Neural progenitor cell (in vitro differentiated cells): ENCODE measurements around the gene EFNA3. TPM values are rescaled to one million over a fixed set of nuclear protein-coding genes. Genes with fewer than 3 reads are reported as not detected.

Source experiments
- DNase-seq: peaks from one replicate; pipeline ENCODE4 v3.0.0-alpha.2; 2016; ENCODE audit warnings: low spot score
- H2AFZ ChIP-seq: fragments of 200-600 bp; sonication (generic); replicated peaks from 2 replicates; pipeline ENCODE4 v1.6.1; 2016; ENCODE audit warnings: antibody characterized with exemption
- H3F3A ChIP-seq: fragments of 200-600 bp; sonication (generic); 2 replicates; pipeline ENCODE4 v1.6.1; 2016; ENCODE audit warnings: antibody characterized with exemption, low read depth
- H3K27ac ChIP-seq: fragments of 200-600 bp; sonication (generic); 2 replicates; pipeline ENCODE4 v1.5.1; 2016; ENCODE audit warnings: mild to moderate bottlenecking
- H3K27me3 ChIP-seq: fragments of 200-600 bp; sonication (generic); 2 replicates; pipeline ENCODE4 v1.6.1; 2016; ENCODE audit warnings: mild to moderate bottlenecking, moderate library complexity
- H3K36me3 ChIP-seq: fragments of 200-600 bp; sonication (generic); 2 replicates; pipeline ENCODE4 v1.5.1; 2016
- H3K4me1 ChIP-seq: fragments of 200-600 bp; sonication (generic); 2 replicates; pipeline ENCODE4 v1.6.1; 2016; ENCODE audit warnings: mixed run types
- H3K4me2 ChIP-seq: fragments of 200-600 bp; sonication (generic); 2 replicates; pipeline ENCODE4 v1.6.1; 2016
- H3K4me3 ChIP-seq: fragments of 200-600 bp; sonication (generic); 2 replicates; pipeline ENCODE4 v1.5.1; 2016
- H3K79me2 ChIP-seq: fragments of 200-600 bp; sonication (generic); 2 replicates; pipeline ENCODE4 v1.6.1; 2016; ENCODE audit warnings: low read depth
- H3K9ac ChIP-seq: fragments of 200-600 bp; sonication (generic); 2 replicates; pipeline ENCODE4 v1.6.1; 2016
- H3K9me3 ChIP-seq: fragments of 200-600 bp; sonication (generic); 2 replicates; pipeline ENCODE4 v1.5.1; 2016; ENCODE audit warnings: low read depth
- H4K20me1 ChIP-seq: fragments of 200-600 bp; sonication (generic); 2 replicates; pipeline ENCODE4 v1.6.1; 2016; ENCODE audit warnings: low read depth
- H3K27ac Mint-ChIP-seq: 3 replicates; pipeline ENCODE4 v1.8.0; 2021; ENCODE audit warnings: mixed read lengths
- H3K27me3 Mint-ChIP-seq: 2 replicates; pipeline ENCODE4 v1.8.0; 2022; ENCODE audit warnings: low read depth, mild to moderate bottlenecking, inconsistent platforms, moderate library complexity, mixed read lengths; ENCODE audit not compliant: insufficient read depth
- H3K36me3 Mint-ChIP-seq: 3 replicates; pipeline ENCODE4 v1.8.0; 2021; ENCODE audit warnings: mixed read lengths
- H3K4me1 Mint-ChIP-seq: 3 replicates; pipeline ENCODE4 v1.8.0; 2021; ENCODE audit warnings: mixed read lengths
- H3K4me3 Mint-ChIP-seq: 3 replicates; pipeline ENCODE4 v1.8.0; 2021; ENCODE audit warnings: mild to moderate bottlenecking, moderate library complexity, mixed read lengths
- H3K9me3 Mint-ChIP-seq: 3 replicates; pipeline ENCODE4 v1.8.0; 2020; ENCODE audit warnings: mixed read lengths
- CTCF ChIP-seq: fragments of 200-600 bp; sonication (generic); IDR thresholded peaks from 2 replicates; pipeline ENCODE4 v1.5.1; 2017; ENCODE audit warnings: antibody characterized with exemption, mild to moderate bottlenecking
- EZH2 ChIP-seq: fragments of 200-600 bp; sonication (generic); IDR thresholded peaks from 2 replicates; pipeline ENCODE4 v1.6.1; 2017; ENCODE audit warnings: antibody characterized with exemption, mild to moderate bottlenecking, moderate library complexity
- EZH2phosphoT487 ChIP-seq: fragments of 200-600 bp; sonication (generic); IDR thresholded peaks from 2 replicates; pipeline ENCODE4 v1.6.1; 2017; ENCODE audit warnings: antibody characterized with exemption
- total RNA-seq: library from RNA; depleted of rRNA; stranded (reverse); fragments of >200 nt; gene quantifications from 2 replicates; pipeline ENCODE4 v1.2.3, GENCODE V29; 2015; ENCODE audit warnings: low replicate concordance

The EFNA3 gene
- total RNA-seq, 1 donor from 2014 or later = 4.0 TPM

- Histone ChIP-seq H3K27me3 (peaks cover 20% of the 10 kb centered on the region), H3F3A (peaks cover 23% of the 10 kb centered on the region), H3K4me2 (no peak overlapping the region), H3K79me2 (no peaks in the 10 kb centered on the region), H2AFZ (no peak overlapping the region), H3K4me3 (no peak overlapping the region), H4K20me1 (peaks cover 16% of the 10 kb centered on the region), H3K27ac (no peak overlapping the region), H3K9me3 (no peaks in the 10 kb centered on the region), H3K4me1 (peaks cover 16% of the 10 kb centered on the region), H3K9ac (no peak overlapping the region), H3K36me3 (no peaks in the 10 kb centered on the region)
- no peak for DNase-seq
- TF ChIP-seq EZH2 (no peak), CTCF (no peak), EZH2phosphoT487 (no peak)
- H3K36me3 Mint-ChIP-seq = no peaks in the 10 kb centered on the region
- H3K27me3 Mint-ChIP-seq = peaks cover 7% of the 10 kb centered on the region
- H3K4me1 Mint-ChIP-seq = peaks cover 29% of the 10 kb centered on the region
- no peak overlapping the region for H3K27ac Mint-ChIP-seq
- no peaks in the 10 kb centered on the region for H3K9me3 Mint-ChIP-seq
- H3K4me3 Mint-ChIP-seq = peak overlapping the region; percentile 65
These were observed 25.0 kb upstream of the EFNA3 start for GRCh38 chr1:155053531-155054105.

DNA sequence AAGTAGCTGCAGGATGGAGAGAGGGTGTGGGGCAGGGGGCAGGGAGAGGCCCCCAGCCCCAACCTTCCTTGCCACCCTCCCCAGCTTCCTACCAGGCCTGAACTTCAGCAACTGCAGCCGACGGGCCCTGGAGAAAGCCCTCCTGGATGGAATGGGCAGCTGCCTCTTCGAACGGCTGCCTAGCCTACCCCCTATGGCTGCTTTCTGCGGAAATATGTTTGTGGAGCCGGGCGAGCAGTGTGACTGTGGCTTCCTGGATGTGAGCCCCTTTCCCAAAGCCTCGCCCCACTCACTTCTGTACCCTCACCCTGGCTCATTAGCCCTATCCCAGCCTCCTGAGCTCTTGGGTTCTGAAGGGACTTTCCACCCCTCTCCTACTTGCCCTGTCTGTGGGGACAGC lies 21.5 kb upstream of the EFNA3 start:
- H3K4me2 ChIP-seq = no peak overlapping the region
- H3K4me1 ChIP-seq = peaks cover 9% of the 10 kb centered on the region
- H3K79me2 ChIP-seq = no peaks in the 10 kb centered on the region
- TF ChIP-seq CTCF = no peak
- no peak for TF ChIP-seq EZH2phosphoT487
- no peak for TF ChIP-seq EZH2
- H3K27ac ChIP-seq = no peak overlapping the region
- H3K4me3 Mint-ChIP-seq = no peak overlapping the region
- no peaks in the 10 kb centered on the region for H3K9me3 ChIP-seq
- no peak for DNase-seq
- peaks cover 19% of the 10 kb centered on the region for H3K4me1 Mint-ChIP-seq
- H2AFZ ChIP-seq = no peak overlapping the region
- H3K27ac Mint-ChIP-seq = no peak overlapping the region
- peaks cover 7% of the 10 kb centered on the region for H3K27me3 Mint-ChIP-seq
- peaks cover 12% of the 10 kb centered on the region for H3K27me3 ChIP-seq
- H3K9me3 Mint-ChIP-seq = no peaks in the 10 kb centered on the region
- peaks cover 4% of the 10 kb centered on the region for H3F3A ChIP-seq
- H3K36me3 Mint-ChIP-seq = no peaks in the 10 kb centered on the region
- peaks cover 19% of the 10 kb centered on the region for H4K20me1 ChIP-seq
- H3K36me3 ChIP-seq = no peaks in the 10 kb centered on the region
- H3K4me3 ChIP-seq = no peak overlapping the region
- no peak overlapping the region for H3K9ac ChIP-seq

DNA sequence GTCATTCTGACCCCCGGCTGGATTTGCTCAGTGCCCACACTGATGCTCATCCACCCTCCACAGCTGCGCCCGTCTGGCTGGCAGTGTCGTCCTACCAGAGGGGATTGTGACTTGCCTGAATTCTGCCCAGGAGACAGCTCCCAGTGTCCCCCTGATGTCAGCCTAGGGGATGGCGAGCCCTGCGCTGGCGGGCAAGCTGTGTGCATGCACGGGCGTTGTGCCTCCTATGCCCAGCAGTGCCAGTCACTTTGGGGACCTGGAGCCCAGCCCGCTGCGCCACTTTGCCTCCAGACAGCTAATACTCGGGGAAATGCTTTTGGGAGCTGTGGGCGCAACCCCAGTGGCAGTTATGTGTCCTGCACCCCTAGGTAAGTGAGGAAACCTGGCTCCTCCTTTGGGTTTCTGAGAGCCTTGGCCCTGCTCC lies 20.8 kb upstream of the EFNA3 start:
- Mint-ChIP-seq H3K4me3 (no peak overlapping the region), H3K27me3 (peaks cover 11% of the 10 kb centered on the region), H3K4me1 (peaks cover 17% of the 10 kb centered on the region), H3K36me3 (no peaks in the 10 kb centered on the region), H3K9me3 (no peaks in the 10 kb centered on the region), H3K27ac (no peak overlapping the region)
- TF ChIP-seq EZH2 (no peak), CTCF (no peak), EZH2phosphoT487 (no peak)
- H3K27me3 ChIP-seq = peaks cover 6% of the 10 kb centered on the region
- H3K9me3 ChIP-seq = no peaks in the 10 kb centered on the region
- H4K20me1 ChIP-seq = peaks cover 12% of the 10 kb centered on the region
- no peak overlapping the region for H2AFZ ChIP-seq
- peaks cover 10% of the 10 kb centered on the region for H3F3A ChIP-seq
- H3K4me1 ChIP-seq = peaks cover 6% of the 10 kb centered on the region
- no peak for DNase-seq
- no peaks in the 10 kb centered on the region for H3K79me2 ChIP-seq
- H3K4me2 ChIP-seq = no peak overlapping the region
- no peak overlapping the region for H3K27ac ChIP-seq
- H3K4me3 ChIP-seq = no peak overlapping the region
- H3K36me3 ChIP-seq = no peaks in the 10 kb centered on the region
- no peak overlapping the region for H3K9ac ChIP-seq
